GM19240 (cell line): ENCODE data around the gene EXOC3L4.
A peak's percentile ranks its signal among the peaks of the same experiment; 100 is the strongest.
"Not testable (repeated sequence)": the region's sequence is repeated elsewhere in the genome, so short reads cannot be mapped to it uniquely, and the experiment has no call there.

Experiments used
- DNase-seq: peaks from one replicate; pipeline ENCODE4 v3.0.0; 2011; ENCODE audit warnings: low spot score; ENCODE audit not compliant: insufficient read length

Gene EXOC3L4

GRCh38 chr14:103094406-103095209 is at the start of gene EXOC3L4:
EXOC3L4 (plus strand) TSS chr14:103094725; CDS start chr14:103100220, 5,495 bp downstream.
- no peak for DNase-seq

GRCh38 chr14:103045371-103045869 is 49.1 kb upstream of the EXOC3L4 start:
- DNase-seq: no peak

GRCh38 chr14:103047453-103047852 is 47.1 kb upstream of the EXOC3L4 start:
- not testable (repeated sequence) for DNase-seq

GRCh38 chr14:103050935-103051334 is 43.6 kb upstream of the EXOC3L4 start:
- DNase-seq: no peak

GRCh38 chr14:103052407-103052806 is 42.1 kb upstream of the EXOC3L4 start:
- no peak for DNase-seq

GRCh38 chr14:103055695-103056094 is 38.8 kb upstream of the EXOC3L4 start:
- DNase-seq: no peak

- DNase-seq: no peak
Measured at GRCh38 chr14:103056322-103057027, 38.0 kb upstream of the EXOC3L4 start.

- no peak for DNase-seq
Measured at GRCh38 chr14:103057028-103057371, 37.5 kb upstream of the EXOC3L4 start.

GRCh38 chr14:103057372-103058163 is 37.0 kb upstream of the EXOC3L4 start, which contains the start of gene CDC42BPB:
CDC42BPB (minus strand) TSS chr14:103057549; CDS start chr14:103057173, 376 bp downstream.
- peak; percentile 88 for DNase-seq

GRCh38 chr14:103058164-103059055 is 36.1 kb upstream of the EXOC3L4 start:
- no peak for DNase-seq

GRCh38 chr14:103059556-103059955 is 35.0 kb upstream of the EXOC3L4 start:
- DNase-seq: no peak

- DNase-seq: no peak
Measured at GRCh38 chr14:103061482-103061976, 33.0 kb upstream of the EXOC3L4 start.

GRCh38 chr14:103064436-103064835 is 30.1 kb upstream of the EXOC3L4 start:
- DNase-seq: no peak

GRCh38 chr14:103064978-103065377 is 29.5 kb upstream of the EXOC3L4 start:
- no peak for DNase-seq

GRCh38 chr14:103065861-103066260 is 28.7 kb upstream of the EXOC3L4 start:
- DNase-seq: no peak

- DNase-seq: no peak
Measured at GRCh38 chr14:103066399-103066798, 28.1 kb upstream of the EXOC3L4 start.

- DNase-seq: no peak
Measured at GRCh38 chr14:103067231-103067954, 27.1 kb upstream of the EXOC3L4 start.

- DNase-seq: no peak
Measured at GRCh38 chr14:103068351-103069073, 26.0 kb upstream of the EXOC3L4 start.

GRCh38 chr14:103070263-103070885 is 24.2 kb upstream of the EXOC3L4 start:
- no peak for DNase-seq
